T follicular helper cell (primary cell): ENCODE data around the gene PLPPR3.
"Not testable (repeated sequence)": the region's sequence is repeated elsewhere in the genome, so short reads cannot be mapped to it uniquely, and the experiment has no call there.

Experiments used
- DNase-seq: peaks from one replicate; pipeline ENCODE4 v3.0.0-alpha.2; 2020; ENCODE audit warnings: low read depth

The PLPPR3 gene

DNA sequence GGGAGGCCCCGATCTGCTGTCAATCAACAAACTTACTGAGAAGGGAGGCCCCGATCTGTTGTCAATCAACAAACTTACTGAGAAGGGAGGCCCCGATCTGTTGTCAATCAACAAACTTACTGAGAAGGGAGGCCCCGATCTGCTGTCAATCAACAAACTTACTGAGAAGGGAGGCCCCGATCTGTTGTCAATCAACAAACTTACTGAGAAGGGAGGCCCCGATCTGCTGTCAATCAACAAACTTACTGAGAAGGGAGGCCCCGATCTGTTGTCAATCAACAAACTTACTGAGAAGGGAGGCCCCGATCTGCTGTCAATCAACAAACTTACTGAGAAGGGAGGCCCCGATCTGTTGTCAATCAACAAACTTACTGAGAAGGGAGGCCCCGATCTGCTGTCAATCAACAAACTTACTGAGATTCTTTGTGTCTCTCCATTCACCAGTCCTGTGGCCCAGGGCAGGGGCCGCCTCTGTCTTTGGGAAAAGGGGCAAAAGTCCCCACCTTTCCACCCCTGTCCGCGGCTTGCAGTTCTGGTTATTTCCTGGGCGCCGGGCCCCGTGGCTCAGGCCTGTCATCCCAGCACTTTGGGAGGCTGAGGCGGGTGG is 32.0 kb upstream of the PLPPR3 start:
- DNase-seq, result not testable (repeated sequence)

DNA sequence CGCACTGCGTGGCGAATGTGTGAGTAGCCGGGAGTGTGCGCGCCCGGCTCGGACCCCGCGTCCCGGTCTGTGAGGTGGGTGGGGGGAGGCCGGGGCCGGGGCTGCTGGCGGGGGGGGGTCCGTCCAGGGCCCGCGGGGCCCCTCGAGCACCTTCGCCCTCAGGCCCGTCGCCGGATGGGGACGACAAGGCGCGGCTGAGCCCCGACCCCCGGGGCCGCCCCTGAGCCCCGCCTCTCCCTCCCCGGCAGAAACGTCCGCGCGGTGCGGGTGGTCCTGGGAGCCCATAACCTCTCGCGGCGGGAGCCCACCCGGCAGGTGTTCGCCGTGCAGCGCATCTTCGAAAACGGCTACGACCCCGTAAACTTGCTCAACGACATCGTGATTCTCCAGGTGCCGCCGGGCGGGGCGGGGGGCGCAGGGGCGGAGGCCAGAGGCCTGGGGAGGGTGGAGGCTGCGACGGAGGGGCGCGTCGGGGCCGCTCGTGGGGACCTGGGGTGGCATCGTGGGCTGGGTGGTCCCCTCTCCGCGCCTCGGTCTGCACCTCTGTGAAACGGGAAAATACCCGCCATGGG is 31.3 kb upstream of the PLPPR3 start:
- no peak for DNase-seq

DNA sequence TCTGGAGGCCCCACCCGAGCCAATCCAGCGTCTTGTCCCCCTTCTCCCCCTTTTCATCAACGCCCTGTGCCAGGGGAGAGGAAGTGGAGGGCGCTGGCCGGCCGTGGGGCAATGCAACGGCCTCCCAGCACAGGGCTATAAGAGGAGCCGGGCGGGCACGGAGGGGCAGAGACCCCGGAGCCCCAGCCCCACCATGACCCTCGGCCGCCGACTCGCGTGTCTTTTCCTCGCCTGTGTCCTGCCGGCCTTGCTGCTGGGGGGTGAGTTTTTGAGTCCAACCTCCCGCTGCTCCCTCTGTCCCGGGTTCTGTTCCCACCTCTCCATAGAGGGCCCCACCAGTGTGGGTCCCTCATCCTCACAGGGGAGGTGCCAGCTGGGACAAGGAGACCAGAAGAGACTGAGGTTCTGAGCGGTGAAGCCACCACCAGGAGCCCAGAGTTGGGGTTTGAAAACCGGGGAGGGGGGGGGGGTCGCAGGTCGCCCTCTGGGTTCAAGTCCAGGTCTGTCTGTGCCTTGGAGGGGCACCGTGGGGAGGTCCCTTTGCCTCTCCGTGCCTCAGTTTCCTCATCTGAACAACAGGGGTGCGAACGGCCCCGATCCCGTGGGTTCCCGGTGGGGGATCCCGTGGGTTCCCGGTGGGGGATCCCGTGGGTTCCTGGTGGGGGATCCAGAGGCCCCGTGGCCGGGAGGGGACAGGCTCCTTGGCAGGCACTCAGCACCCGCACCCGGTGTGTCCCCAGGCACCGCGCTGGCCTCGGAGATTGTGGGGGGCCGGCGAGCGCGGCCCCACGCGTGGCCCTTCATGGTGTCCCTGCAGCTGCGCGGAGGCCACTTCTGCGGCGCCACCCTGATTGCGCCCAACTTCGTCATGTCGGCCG is 30.6 kb upstream of the PLPPR3 start, which contains the start of gene ELANE:
Gene ELANE, plus strand, starts transcription at position 168 of the 878 bp plus-strand sequence. Its CDS starts 26 bp downstream, at position 194.
- no peak for DNase-seq

DNA sequence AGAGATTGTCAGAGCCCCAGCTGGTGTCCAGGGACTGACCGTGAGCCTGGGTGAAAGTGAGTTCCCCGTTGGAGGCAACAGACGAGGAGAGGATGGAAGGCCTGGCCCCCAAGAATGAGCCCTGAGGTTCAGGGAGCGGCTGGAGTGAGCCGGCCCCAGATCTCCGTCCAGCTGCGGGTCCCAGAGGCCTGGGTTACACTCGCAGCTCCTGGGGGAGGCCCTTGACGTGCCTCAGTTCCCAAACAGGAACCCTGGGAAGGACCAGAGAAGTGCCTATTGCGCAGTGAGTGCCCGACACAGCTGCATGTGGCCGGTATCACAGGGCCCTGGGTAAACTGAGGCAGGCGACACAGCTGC is 29.2 kb upstream of the PLPPR3 start:
- DNase-seq, result no peak

DNA sequence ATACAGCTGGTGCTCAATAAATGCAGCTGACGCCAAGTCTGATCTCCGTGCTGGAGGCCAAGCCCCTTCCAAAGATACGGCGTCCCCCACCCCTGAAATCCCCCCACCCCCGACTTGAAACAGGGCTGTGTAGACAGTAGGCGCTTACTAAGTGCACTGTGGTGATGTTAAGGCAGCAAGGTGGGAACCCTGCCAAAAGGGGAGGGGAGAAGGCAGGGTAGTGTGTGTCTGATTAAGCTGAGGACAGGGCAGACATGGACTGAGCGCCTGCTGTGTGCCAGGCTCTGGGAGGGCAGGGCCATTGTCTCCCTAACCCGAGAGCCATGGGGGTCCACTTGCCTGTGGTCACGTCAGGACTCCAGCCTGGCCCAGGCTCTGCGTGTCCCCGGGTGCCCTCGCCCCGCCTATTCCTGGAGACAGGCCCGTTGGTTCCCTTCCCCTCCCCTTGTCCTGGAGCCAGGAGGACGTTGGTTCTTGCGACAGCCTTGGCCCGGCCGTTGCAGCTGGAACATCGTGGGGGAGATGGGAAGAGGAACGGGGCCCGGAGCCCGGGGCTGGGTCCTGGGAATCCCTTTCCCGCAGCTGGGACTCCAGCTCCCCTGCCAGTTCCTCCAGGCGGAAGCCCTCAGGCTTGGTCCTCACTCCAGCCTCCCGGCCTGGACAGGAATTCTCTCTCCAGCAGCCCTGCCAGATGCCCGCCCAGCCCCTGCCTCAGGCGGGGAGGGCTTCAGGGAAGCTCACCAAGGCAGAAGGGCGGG is 28.6 kb upstream of the PLPPR3 start:
- no peak for DNase-seq

DNA sequence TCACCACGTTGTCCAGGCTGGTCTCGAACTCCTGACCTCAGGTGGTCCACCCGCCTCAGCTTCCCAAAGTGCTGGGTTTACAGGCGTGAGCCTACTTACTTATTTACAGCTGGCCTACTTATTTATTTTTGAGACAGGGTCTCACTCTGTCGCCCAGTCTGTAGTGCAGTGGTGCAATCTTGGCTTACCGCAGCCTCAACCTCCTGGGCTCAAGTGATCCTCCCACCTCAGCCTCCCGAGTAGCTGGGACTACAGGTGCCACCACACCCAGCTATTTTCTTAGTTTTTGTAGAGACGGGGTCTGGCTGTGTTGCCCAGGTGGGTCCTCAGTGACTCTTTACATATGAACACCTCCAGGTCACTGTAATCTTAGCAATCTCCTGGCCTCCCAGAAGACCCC is 27.4 kb upstream of the PLPPR3 start:
- not testable (repeated sequence) for DNase-seq

DNA sequence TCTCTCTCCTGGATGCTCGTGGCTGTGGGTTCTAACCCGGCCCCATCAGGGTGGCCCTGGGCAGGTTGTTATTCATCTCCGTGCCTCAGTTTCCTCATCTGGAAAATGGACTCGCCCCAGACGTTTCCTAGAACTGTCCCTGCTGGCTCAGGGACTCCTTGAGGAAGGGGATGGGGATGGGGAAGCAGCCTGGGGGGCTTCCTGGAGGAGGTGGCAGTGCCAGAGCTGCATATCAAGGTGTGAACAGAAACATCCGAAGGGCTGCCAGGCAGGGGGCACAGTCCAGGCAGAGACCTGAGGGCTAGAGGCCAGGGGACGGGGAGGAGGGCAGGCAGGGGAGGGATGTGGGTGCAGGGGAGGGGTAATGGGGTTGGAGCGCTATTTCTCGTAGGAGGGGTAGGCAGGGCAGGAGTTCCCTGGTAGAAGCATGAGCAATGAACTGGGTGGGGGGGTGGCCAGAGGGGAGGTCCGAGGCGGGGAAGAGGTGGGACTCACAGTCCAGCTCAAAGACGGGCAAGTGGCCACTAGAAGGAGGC is 26.7 kb upstream of the PLPPR3 start:
- no peak for DNase-seq

DNA sequence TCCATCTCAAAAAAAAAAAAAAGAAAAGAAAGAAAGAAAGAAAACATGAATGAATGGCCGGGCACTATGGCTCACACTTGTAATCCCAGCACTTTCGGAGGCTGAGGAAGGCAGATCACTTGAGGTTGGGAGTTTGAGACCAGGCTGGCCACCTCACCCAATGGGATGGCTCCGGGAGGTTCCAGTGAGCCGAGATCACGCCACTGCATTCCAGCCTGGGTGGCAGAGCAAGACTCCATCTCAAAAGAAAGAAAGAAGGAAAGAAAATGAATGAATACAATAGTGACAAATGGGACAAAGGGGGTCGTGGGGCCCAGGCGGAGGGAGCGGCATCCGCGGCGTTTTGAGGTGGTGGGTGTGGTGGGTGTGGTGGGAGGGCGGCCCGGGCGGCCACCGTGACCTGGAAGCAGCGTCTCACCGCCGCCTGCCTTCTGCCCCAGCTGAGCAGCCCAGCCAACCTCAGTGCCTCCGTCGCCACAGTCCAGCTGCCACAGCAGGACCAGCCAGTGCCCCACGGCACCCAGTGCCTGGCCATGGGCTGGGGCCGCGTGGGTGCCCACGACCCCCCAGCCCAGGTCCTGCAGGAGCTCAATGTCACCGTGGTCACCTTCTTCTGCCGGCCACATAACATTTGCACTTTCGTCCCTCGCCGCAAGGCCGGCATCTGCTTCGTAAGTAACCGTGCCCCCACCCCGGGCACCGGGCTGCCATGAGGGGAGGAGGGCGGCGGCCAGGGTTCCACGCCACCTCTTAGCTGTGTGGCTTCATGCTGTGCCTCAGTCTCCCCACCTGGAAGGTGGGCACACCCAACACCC is 24.2 kb upstream of the PLPPR3 start:
- DNase-seq, result no peak

DNA sequence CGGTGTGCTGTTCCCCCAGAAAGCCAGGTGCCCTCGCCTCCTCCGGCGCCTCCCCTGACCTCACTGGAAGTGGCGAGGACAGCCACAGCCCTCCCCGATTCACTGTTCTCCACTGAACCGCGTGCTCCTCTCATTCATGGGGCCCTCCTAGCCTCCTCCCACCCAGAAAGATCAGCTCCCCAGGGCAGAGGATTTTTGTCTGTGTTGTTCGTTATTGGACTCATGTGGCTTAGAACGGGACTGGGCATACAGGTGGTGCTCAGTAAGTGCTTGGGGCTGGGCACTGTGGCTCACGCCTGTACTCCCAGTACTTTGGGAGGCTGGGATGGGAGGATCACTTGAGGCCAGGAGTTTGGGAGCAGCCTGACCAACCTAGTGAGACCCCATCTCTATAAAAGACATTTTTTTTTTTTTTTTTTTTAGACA is 22.8 kb upstream of the PLPPR3 start:
- no peak for DNase-seq

DNA sequence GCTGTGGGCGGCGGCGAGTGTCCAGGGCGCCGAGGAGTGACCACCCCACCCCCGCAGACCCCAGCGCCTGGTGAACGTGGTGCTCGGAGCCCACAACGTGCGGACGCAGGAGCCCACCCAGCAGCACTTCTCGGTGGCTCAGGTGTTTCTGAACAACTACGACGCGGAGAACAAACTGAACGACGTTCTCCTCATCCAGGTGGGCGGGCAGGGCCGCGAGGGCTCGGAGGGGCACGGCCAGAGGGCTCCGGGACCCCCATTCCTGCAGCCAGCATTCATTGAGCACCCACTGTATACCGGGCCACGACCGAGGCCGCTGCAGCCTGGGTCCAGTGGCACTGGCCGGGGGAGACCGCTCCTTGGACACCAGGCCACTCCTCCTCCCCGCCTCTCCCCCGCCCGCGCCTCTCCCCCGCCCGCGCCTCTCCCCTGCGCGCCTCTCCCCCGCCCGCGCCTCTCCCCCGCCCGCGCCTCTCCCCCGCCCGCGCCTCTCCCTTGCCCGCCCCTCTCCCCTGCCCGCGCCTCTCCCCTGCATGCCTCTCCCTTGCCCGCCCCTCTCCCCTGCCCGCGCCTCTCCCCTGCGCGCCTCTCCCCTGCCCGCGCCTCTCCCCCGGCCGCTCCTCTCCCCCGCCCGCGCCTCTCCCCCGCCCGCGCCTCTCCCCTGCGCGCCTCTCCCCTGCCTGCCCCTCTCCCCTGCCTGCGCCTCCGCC is 22.2 kb upstream of the PLPPR3 start:
- no peak for DNase-seq

DNA sequence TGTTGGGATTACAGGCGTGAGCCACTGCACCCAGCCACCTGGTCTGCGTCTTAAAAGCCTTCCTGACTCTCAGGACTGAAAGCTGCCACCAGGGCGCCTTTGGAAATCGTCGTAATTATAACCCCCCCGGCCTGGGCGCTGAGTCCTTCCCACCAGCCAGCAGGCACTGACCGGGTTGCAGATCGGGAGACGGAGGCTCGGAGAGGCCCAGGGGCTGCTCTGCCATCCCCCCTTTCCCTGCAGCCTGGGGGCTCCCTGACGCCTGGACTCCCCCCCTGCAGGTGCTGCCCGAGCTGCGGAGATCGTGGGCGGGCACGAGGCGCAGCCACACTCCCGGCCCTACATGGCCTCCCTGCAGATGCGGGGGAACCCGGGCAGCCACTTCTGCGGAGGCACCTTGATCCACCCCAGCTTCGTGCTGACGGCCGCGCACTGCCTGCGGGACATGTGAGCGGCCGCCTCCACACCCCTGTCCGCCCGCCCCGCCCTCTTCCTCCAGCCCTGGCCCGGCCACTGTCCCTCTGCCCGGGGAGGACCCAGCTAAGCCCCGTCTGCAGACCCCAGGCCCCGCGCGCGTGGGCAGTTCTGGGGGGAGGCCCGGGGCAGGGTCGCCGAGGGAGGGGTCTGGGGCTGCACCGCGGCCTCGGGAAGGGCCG is 21.6 kb upstream of the PLPPR3 start:
- DNase-seq, result no peak

DNA sequence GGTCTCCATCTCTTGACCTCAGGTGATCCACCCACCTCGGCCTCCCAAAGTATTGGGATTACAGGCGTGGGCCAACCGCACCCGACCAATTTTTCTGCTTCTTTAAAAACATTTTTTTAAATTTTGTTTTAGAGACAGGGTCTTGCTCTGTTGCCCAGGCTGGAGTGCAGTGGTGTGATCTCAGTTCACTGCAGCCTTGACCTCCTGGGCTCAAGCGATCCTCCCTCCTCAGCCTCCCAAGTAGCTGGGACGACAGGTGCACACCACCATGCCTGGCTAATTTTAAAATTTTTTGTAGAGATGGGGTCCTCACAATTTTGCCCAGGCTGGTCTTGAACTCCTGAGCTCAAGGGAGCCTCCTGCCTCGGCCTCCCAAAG is 21.0 kb upstream of the PLPPR3 start:
- not testable (repeated sequence) for DNase-seq

DNA sequence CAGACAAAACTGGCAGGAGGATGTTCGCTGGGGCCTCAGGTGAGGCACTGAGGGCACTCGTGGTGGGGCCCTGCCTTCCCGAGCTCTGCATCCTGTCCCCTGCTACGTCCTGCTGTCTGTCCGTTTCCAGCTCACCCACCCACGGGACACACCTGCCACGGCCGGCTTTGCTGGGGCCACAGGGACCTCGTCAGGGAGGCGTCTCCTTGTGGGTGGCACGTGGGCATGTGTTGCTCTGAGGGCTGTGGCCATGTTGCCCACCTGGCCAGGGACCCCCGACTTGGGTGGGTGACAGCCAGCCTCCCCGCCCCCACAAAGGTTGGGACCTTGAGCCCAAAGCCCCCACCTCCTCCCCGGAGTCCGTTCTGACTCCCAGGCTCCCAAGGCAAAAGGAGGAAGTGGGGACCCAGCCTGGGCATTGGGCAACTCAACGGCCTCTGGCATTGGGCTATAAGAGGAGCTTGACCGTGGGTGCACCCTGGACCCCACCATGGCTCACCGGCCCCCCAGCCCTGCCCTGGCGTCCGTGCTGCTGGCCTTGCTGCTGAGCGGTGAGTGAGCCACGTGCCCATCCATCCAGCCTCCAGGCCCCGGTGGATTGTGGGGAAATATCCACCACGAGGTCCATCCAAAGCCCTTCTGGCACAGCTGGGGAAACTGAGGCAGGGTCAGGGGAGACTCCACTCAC is 18.9 kb upstream of the PLPPR3 start, which contains the start of gene PRTN3:
Gene PRTN3, plus strand, starts transcription at position 481 of the 688 bp plus-strand sequence. Its CDS starts 10 bp downstream, at position 491.
- DNase-seq, result no peak

DNA sequence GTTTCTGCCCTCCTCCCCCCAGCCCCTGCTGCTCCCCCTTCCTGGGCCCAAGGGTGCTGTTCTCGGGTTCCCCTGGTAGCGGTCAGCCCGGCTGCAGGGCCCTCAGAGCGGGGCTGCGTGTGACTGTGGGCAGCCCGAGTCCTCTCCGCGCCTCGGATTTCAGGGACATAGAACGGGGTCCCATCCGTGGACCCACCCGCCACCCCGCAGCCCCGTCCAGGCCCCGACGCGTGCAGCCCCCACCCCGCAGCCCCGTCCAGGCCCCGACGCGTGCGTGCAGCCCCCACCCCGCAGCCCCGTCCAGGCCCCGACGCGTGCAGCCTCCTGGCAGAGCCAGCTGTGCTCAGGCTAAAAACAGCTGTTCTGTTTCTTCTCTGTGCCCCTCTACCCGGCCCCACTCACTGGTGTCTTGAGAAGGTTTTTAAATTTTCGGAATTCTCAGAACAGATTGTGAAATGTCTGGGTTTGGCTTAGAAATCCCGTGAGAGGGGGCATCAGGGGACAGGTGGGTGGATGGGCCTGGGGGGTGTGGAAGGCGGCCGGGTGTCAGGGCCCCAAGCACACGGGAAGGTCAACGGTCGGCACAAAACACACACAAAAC is 13.6 kb upstream of the PLPPR3 start:
- DNase-seq, result no peak

DNA sequence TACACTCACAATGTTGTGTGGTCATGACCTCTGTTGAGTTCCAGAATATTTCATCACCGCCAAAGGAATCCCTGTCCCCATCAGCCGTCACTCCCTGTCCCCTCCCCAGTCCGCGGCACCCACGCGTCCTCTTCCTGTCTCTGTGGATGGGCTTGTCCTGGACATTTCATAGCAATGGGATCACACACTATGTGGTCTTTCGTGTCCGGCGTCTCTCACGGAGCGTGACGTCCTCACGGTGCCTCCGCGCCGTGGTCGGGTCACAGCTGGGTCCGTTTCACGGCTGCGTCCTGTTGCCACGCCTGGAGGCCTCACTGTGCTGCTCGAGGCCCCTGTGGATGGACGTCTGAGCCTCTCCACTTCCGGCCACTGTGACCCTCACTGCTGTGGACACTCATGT is 12.5 kb upstream of the PLPPR3 start:
- no peak for DNase-seq

DNA sequence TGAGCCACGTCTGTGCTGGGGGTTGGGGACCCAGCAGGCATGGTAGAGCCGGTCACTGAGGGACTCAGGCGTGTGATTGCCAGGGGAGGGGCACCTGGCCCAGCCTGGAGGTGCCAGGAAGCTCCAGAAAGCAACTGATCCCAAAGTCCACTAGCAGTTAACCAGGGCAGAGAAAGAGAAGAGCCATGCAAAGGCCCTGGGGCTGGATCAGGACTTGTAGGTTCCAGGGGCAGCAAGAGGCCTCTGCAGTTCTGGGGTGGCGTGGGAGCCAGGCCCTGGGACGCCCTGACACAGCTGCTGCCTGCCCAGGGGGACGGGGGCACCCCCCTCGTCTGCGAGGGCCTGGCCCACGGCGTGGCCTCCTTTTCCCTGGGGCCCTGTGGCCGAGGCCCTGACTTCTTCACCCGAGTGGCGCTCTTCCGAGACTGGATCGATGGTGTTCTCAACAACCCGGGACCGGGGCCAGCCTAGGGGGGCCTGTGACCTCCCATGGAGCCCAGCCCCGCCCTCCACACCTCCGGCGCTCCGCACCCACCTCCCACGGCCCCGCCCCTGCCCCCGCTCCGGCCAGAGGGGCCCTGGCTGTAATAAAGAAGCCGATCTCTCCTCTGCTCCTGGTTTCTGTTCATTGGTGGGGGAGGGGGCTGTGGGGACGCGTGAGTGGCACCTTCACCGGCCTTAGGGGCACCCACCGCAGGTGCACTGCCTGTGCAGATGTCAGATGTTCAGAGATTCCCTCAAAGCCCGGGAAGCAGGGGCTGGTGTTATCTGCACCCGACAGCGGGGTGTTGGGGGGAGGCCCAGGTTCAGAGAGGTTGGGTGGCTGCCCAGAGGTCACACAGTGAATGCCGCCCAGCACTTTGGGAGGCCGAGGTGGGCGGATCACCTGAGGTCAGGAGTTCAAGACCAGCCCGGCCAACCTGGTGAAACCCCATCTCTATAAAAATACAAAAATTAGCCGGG is 9.9 kb upstream of the PLPPR3 start:
- DNase-seq, result no peak

DNA sequence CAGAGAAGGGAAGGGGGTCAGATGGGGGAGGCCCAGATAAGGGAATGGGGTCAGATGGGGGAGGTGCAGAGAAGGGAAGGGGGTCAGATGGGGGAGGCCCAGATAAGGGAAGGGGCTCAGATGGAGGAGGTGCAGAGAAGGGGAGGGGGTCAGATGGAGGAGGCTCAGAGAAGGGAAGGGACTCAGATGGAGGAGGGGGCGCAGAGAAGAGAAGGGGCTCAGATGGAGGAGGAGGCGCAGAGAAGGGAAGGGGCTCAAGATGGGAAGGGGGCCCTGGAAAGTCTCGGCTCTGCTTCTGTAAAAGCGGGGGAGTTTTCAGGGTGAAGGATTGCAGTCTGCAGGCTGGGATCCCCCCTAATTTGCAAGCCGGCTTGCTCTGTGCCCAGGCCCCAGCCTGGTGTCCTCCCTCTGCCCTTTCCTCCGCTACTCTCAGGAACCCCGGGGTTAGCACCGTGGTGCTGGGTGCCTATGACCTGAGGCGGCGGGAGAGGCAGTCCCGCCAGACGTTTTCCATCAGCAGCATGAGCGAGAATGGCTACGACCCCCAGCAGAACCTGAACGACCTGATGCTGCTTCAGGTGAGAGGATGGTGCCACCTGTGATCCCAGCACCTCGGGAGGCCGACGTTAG is 7.5 kb upstream of the PLPPR3 start:
- DNase-seq, result no peak
